ENCODE results near the gene SPON1.
"Not testable (repeated sequence)": the region's sequence is repeated elsewhere in the genome, so short reads cannot be mapped to it uniquely, and the experiment has no call there.

Gene SPON1

GRCh38 chr11:14252501-14252900, 290.0 kb downstream of the SPON1 start:
- DNase-seq, result not testable (repeated sequence)

- no peak for DNase-seq
Measured at GRCh38 chr11:14253421-14253820, 290.9 kb downstream of the SPON1 start.

- no peak for DNase-seq
Measured at GRCh38 chr11:14253840-14254239, 291.3 kb downstream of the SPON1 start.

- no peak for DNase-seq
Measured at GRCh38 chr11:14254533-14255237, 292.2 kb downstream of the SPON1 start.

GRCh38 chr11:14255238-14255534, 292.7 kb downstream of the SPON1 start:
- no peak for DNase-seq

GRCh38 chr11:14258221-14258935, 295.9 kb downstream of the SPON1 start:
- no peak for DNase-seq

GRCh38 chr11:14259186-14259784, 296.8 kb downstream of the SPON1 start:
- no peak for DNase-seq

GRCh38 chr11:14259878-14260277, 297.4 kb downstream of the SPON1 start:
- no peak for DNase-seq

- no peak for DNase-seq
Measured at GRCh38 chr11:14261066-14261465, 298.5 kb downstream of the SPON1 start.

GRCh38 chr11:14262271-14262846, 299.8 kb downstream of the SPON1 start:
- no peak for DNase-seq

GRCh38 chr11:14264966-14265365, 302.4 kb downstream of the SPON1 start:
- DNase-seq, result no peak

- no peak for DNase-seq
Measured at GRCh38 chr11:14266622-14267021, 304.1 kb downstream of the SPON1 start.

- DNase-seq, result no peak
Measured at GRCh38 chr11:14267861-14268635, 305.5 kb downstream of the SPON1 start.

- DNase-seq, result no peak
Measured at GRCh38 chr11:14269692-14270573, 307.4 kb downstream of the SPON1 start.

- no peak for DNase-seq
Measured at GRCh38 chr11:14270690-14271542, 308.4 kb downstream of the SPON1 start.

- DNase-seq, result no peak
Measured at GRCh38 chr11:14273895-14274294, 311.4 kb downstream of the SPON1 start.

GRCh38 chr11:14275076-14275475, 312.6 kb downstream of the SPON1 start:
- DNase-seq, result no peak

- not testable (repeated sequence) for DNase-seq
Measured at GRCh38 chr11:14278869-14279268, 316.3 kb downstream of the SPON1 start.

GRCh38 chr11:14288189-14288935, 325.8 kb downstream of the SPON1 start:
- no peak for DNase-seq

GRCh38 chr11:14290422-14290821, 327.9 kb downstream of the SPON1 start:
- DNase-seq, result no peak

Measured in DMS79 treated with DMSO at 0.1 percent for 48 hours (cell line).